ENCODE measurements around the gene SDR9C7. TPM values are rescaled to one million over a fixed set of nuclear protein-coding genes. Genes with fewer than 3 reads are reported as not detected.
"Not testable (repeated sequence)": the region's sequence is repeated elsewhere in the genome, so short reads cannot be mapped to it uniquely, and the experiment has no call there.

Gene SDR9C7
- total RNA-seq, 4 donors from 2014 or later, result not detected

DNA sequence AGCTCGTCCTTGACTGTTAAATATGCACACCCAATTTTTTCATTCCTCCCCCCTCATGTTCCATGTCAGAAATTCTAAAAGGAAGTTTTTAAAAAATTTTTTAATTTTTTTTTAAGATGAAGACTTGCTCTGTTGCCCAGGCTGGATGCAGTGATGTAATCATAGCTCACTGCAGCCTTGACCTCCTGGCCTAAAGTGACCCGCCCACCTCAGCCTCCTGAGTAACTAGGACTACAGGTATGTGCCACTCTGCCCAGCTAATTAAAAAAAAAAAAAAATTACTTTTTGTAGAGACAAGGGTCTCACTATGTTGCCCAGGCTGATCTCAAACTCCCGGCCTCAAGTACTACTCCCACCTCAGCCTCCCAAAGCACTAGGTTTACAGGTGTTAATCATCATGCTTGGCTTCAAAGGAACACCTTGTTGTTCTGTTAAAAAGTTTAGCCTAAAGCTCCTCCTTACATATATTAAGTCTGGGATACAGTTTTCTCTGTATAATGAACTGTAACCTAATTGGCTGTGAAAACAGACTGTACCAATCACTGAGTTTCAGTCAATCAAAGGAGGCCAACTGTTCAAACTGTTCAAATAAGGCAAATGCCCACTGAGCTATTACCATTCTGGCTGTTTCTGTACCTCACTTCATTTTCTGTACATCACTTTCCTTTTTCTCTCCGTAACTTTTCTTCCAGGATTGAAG is 17.8 kb downstream of the SDR9C7 start:
- H3K4me3 ChIP-seq, result no peak overlapping the region
- ATAC-seq, result no peak
- H3K27me3 ChIP-seq, result no peaks in the 10 kb centered on the region
- H3K36me3 ChIP-seq, result no peaks in the 10 kb centered on the region
- WGBS, 2 donors (ENCODE audit: low coverage in 1 of 2), result 54 to 78% methylated on average over 3 to 4 of the region's 4 CpGs
- H3K9me3 ChIP-seq, result peaks cover 0 to 1% (median 0%) of the 10 kb centered on the region in 3 donors
- TF ChIP-seq EP300 (IDR thresholded peaks at IDR 0.05) (no peak), POLR2AphosphoS5 (IDR thresholded peaks at IDR 0.05) (no peak), POLR2A (IDR thresholded peaks at IDR 0.05) (no peak)
- TF ChIP-seq, protein P1, sequence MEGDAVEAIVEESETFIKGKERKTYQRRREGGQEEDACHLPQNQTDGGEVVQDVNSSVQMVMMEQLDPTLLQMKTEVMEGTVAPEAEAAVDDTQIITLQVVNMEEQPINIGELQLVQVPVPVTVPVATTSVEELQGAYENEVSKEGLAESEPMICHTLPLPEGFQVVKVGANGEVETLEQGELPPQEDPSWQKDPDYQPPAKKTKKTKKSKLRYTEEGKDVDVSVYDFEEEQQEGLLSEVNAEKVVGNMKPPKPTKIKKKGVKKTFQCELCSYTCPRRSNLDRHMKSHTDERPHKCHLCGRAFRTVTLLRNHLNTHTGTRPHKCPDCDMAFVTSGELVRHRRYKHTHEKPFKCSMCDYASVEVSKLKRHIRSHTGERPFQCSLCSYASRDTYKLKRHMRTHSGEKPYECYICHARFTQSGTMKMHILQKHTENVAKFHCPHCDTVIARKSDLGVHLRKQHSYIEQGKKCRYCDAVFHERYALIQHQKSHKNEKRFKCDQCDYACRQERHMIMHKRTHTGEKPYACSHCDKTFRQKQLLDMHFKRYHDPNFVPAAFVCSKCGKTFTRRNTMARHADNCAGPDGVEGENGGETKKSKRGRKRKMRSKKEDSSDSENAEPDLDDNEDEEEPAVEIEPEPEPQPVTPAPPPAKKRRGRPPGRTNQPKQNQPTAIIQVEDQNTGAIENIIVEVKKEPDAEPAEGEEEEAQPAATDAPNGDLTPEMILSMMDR (IDR thresholded peaks at IDR 0.05), result no peak
- H3K27ac ChIP-seq, result no peak overlapping the region
- H3K4me1 ChIP-seq, result no peaks in the 10 kb centered on the region

DNA sequence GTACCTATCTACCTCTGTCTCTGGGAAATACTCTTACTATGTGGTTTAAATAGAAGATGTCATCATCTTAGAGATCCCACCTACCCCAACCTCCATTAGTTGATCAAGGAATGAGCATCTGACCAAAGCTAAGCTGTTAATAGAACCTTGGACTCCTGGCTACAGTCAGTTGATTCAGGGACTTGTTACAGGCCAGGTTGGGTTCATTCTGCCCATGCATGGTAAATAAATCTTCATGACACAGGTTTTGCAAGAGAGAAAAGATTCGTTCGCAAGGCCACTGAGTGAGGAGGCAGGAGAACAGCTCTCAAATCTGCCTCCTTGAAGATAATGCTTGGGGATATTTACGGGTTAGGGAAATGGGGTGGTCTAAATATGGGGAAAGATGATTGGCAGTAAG is 19.5 kb downstream of the SDR9C7 start:
- 71 to 89% methylated on average over 3 of the region's 3 CpGs for WGBS, 2 donors (ENCODE audit: low coverage in 1 of 2)
- TF ChIP-seq, protein P1 (IDR thresholded peaks at IDR 0.05), result no peak
- no peak for TF ChIP-seq EP300 (IDR thresholded peaks at IDR 0.05)
- Histone ChIP-seq H3K27me3 (peaks cover 4% of the 10 kb centered on the region), H3K36me3 (no peaks in the 10 kb centered on the region), H3K9me3 (peaks cover 0 to 10% (median 0%) of the 10 kb centered on the region in 3 donors), H3K4me3 (no peak overlapping the region), H3K27ac (no peak overlapping the region), H3K4me1 (no peaks in the 10 kb centered on the region)
- no peak for ATAC-seq

DNA sequence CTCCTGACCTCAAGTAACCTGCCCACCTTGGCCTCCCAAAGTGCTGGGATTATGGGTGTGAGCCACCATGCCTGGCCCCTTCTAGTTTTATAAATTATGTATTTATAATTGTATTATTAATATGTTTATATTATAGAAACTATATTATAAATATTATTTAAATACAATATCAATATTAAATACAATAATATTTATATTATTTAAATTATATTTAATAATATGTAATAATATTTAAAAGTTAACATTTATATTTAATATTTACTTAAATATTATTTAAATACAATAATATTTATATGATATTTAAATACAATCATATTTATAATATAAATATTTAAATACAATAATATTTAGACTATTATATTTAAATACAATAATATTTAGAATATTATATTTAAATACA is 20.0 kb downstream of the SDR9C7 start:
- ATAC-seq, result no peak
- Histone ChIP-seq H3K4me3 (no peak overlapping the region), H3K4me1 (no peaks in the 10 kb centered on the region), H3K27me3 (peaks cover 8% of the 10 kb centered on the region), H3K36me3 (no peaks in the 10 kb centered on the region), H3K27ac (no peak overlapping the region), H3K9me3 (peaks cover 0 to 15% (median 0%) of the 10 kb centered on the region in 3 donors)
- TF ChIP-seq, protein P1 (IDR thresholded peaks at IDR 0.05), result no peak
- TF ChIP-seq POLR2A (IDR thresholded peaks at IDR 0.05), result no peak

DNA sequence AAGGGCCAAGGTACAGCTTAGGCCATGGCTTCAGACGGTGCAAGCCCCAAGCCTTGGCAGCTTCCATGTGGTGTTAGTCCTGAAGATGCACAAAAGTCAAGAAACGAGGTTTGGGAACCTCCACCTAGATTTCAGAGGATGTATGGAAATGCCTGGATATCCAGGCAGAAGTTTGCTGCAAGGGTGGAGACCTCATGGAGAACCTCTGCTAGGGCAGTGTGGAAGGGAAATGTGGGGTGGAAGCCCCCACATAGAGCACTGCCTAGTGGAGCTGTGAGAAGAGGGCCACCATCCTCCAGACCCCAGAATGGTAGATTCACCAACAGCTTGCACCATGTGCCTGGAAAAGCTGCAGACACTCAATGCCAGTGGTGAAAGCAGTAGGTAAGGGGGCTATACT is 24.8 kb downstream of the SDR9C7 start:
- not testable (repeated sequence) for ATAC-seq, H3K27me3 ChIP-seq, H3K4me1 ChIP-seq, H3K36me3 ChIP-seq, H3K4me3 ChIP-seq, H3K27ac ChIP-seq
- 81 to 82% methylated on average over 2 of the region's 2 CpGs for WGBS, 2 donors (ENCODE audit: low coverage in 1 of 2)
- H3K9me3 ChIP-seq, result peaks cover 0 to 18% (median 0%) of the 10 kb centered on the region in 3 donors

DNA sequence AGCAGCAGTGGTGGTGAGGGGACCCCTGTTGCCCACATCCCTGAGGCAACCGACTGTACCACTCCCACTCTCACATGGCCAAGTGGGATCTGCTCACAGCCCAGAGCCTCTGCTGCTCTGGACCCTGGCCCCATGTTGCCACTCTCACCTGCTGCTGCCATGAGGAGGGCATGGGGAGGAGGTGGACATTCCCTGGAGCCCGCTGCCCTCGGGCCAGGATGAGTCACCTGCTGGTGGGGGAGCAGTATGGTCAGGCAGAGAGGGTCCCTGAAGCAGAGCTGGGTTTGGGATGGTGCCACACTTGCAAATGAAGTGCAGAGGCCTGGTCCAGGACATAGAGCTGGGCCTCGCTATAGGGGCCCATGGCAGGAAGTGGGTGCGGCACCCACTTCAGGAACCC is 26.1 kb downstream of the SDR9C7 start:
- no peak for TF ChIP-seq POLR2AphosphoS5 (IDR thresholded peaks at IDR 0.05)
- TF ChIP-seq, protein P1 (IDR thresholded peaks at IDR 0.05), result no peak
- no peak for TF ChIP-seq EP300 (IDR thresholded peaks at IDR 0.05)
- H3K36me3 ChIP-seq, result no peaks in the 10 kb centered on the region
- no peak overlapping the region for H3K27ac ChIP-seq
- H3K9me3 ChIP-seq, result peaks cover 0 to 28% (median 0%) of the 10 kb centered on the region in 3 donors
- no peak for ATAC-seq
- peaks cover 8% of the 10 kb centered on the region for H3K27me3 ChIP-seq
- H3K4me1 ChIP-seq, result no peaks in the 10 kb centered on the region
- H3K4me3 ChIP-seq, result no peak overlapping the region
- WGBS, 2 donors (ENCODE audit: low coverage in 1 of 2), result no CpG with 5 or more reads among the region's 5 CpGs

Measured in gastroesophageal sphincter (tissue), 4 donors.